GM12878 (cell line): ENCODE measurements around the gene COL9A3. TPM values are rescaled to one million over a fixed set of nuclear protein-coding genes. Genes with fewer than 3 reads are reported as not detected.

ENCODE experiments used
- ATAC-seq: fragments of 200-7000 bp; cut with Tn5 transposase; 3 replicates; pipeline ENCODE4 v1.9.1; 2020; ENCODE audit warnings: mild to moderate bottlenecking, moderate library complexity
- BruUV-seq: library from RNA; stranded (reverse); fragments of 400-500 nt; replicated peaks from 2 replicates; lab custom pipeline; 2021; lab: Mats Ljungman, UMichigan
- CTCF ChIA-PET: fragments of 300-600 bp; sonication (Branson Sonifier 250); formaldehyde crosslinking; extraction: SDS; loops from one replicate; lab custom pipeline; 2021; ENCODE audit warnings: inconsistent platforms; lab: Yijun Ruan, JAX
- POLR2A ChIA-PET: fragments of 350-600 bp; formaldehyde crosslinking; extraction: SDS; loops from one replicate; lab custom pipeline; 2021; ENCODE audit warnings: inconsistent platforms; lab: Charles Lee
- RAD21 ChIA-PET: fragments of 300-600 bp; sonication (Branson Sonifier 250); formaldehyde crosslinking; loops from one replicate; lab custom pipeline; 2023; ENCODE audit warnings: antibody characterized with exemption; ENCODE audit not compliant: unreplicated experiment; lab: Charles Lee
- SMC1A ChIA-PET: fragments of 300-600 bp; sonication (Branson Sonifier 250); formaldehyde crosslinking; loops from one replicate; lab custom pipeline; 2023; ENCODE audit not compliant: unreplicated experiment, uncharacterized antibody; lab: Charles Lee
- DNase-seq: peaks from one replicate; pipeline ENCODE4 v3.0.0-alpha.2; 2011; ENCODE audit warnings: low read depth, low spot score
- FAIRE-seq: peaks from 3 replicates; lab custom pipeline; 2011; peaks lifted over from hg19 to GRCh38; lab: Jason Lieb, UNC
- H2AFZ ChIP-seq: 2 replicates; pipeline ENCODE4 v1.6.0; 2011; ENCODE audit warnings: low read depth, low read length, control low read depth; ENCODE audit not compliant: control insufficient read depth
- H3K27ac ChIP-seq: 2 replicates; pipeline ENCODE4 v1.5.1; 2011; ENCODE audit warnings: control low read depth; ENCODE audit not compliant: control insufficient read depth, insufficient read depth
- H3K27me3 ChIP-seq, 2 experiments: replicated peaks in 1 of 2; 2 replicates each; pipeline versions ENCODE4 v1.6.0 to v1.6.1; 2011; ENCODE audit warnings: low read length in 1 of 2; ENCODE audit not compliant: control insufficient read depth in 2 of 2, insufficient read depth in 2 of 2
- H3K36me3 ChIP-seq, 2 experiments: 2 replicates each; pipeline ENCODE4 v1.5.1; 2011; ENCODE audit warnings: low read length in 1 of 2; ENCODE audit not compliant: control insufficient read depth in 2 of 2, insufficient read depth in 2 of 2
- H3K4me1 ChIP-seq: 2 replicates; pipeline ENCODE4 v1.6.1; 2011; ENCODE audit warnings: mild to moderate bottlenecking, low read length, moderate library complexity, mixed read lengths; ENCODE audit not compliant: control insufficient read depth, insufficient read depth
- H3K4me2 ChIP-seq: 2 replicates; pipeline ENCODE4 v1.6.0; 2011; ENCODE audit warnings: control low read depth; ENCODE audit not compliant: control insufficient read depth, insufficient read depth
- H3K4me3 ChIP-seq: fragments of 200-600 bp; sonication (generic); 2 replicates; pipeline ENCODE4 v1.5.1; 2016
- H3K79me2 ChIP-seq: 2 replicates; pipeline ENCODE4 v1.6.0; 2011; ENCODE audit warnings: low read length; ENCODE audit not compliant: control insufficient read depth, insufficient read depth
- H3K9ac ChIP-seq: 2 replicates; pipeline ENCODE4 v1.8.0; 2011; ENCODE audit warnings: low read length, control low read depth, mixed read lengths; ENCODE audit not compliant: control insufficient read depth, insufficient read depth
- H3K9me3 ChIP-seq: replicated peaks from 3 replicates; pipeline ENCODE4 v1.5.1; 2011; ENCODE audit warnings: mild to moderate bottlenecking, low read length; ENCODE audit not compliant: control insufficient read depth, insufficient read depth
- H4K20me1 ChIP-seq: 2 replicates; pipeline ENCODE4 v1.6.0; 2011; ENCODE audit not compliant: control insufficient read depth, insufficient read depth
- BCL3 ChIP-seq: IDR thresholded peaks from 2 replicates; pipeline ENCODE4 v1.6.1; 2011; ENCODE audit warnings: borderline replicate concordance, low read depth, mild to moderate bottlenecking, moderate library complexity, low read length; ENCODE audit not compliant: insufficient read depth, poor library complexity, severe bottlenecking
- USF2 ChIP-seq: IDR thresholded peaks from 2 replicates; pipeline ENCODE4 v1.6.1; 2011; ENCODE audit warnings: low read depth, low read length, improper control_type of control experiment, borderline replicate concordance
- WGBS: methylation state at CpG from one replicate; pipeline ENCODE4 v1.1.6; 2016; ENCODE audit warnings: low lambda C conversion rate; ENCODE audit not compliant: insufficient replicate concordance, insufficient coverage; ENCODE audit errors: missing lambda C conversion rate; 5-methylcytosine and 5-hydroxymethylcytosine counted together
- in situ Hi-C: fragments of 300-500 bp; cut with MboI; formaldehyde crosslinking; loops from 9 replicates; pipeline ENCODE4 v1.14.3; 2018; ENCODE audit warnings: mixed read lengths
- intact Hi-C: fragments of 100-400 bp; cut with micrococcal nuclease; formaldehyde crosslinking; loops from one replicate; pipeline ENCODE4 v1.14.2; 2022; ENCODE audit not compliant: unreplicated experiment
- polyA plus RNA-seq, 11 experiments: library from polyadenylated mRNA; depleted of rRNA in 4 of 11; unstranded in 6 of 11; stranded (reverse) in 5 of 11; fragments of >200 nt; fragmentation: Nextera tagmentation in 4 of 11; fragmentation: Illumina TruSeq in 1 of 11; extraction: Ambion mirVana in 4 of 11; extraction: Trizol in 1 of 11; gene quantifications; 1 replicate in 1 of 11; 2 replicates in 10 of 11; pipeline versions ENCODE4 v1.2.1 to v1.2.3, GENCODE V29; 2011 to 2016; ENCODE audit warnings: inconsistent platforms in 2 of 11, missing spikeins in 2 of 11, low read depth in 1 of 11
- total RNA-seq, 4 experiments: library from RNA; depleted of rRNA in 3 of 4; stranded (reverse); fragments of >200 nt in 3 of 4; fragmentation: Illumina TruSeq in 1 of 4; extraction: Trizol in 1 of 4; gene quantifications; 2 replicates each; pipeline versions ENCODE4 v1.2.1 to v1.2.3, GENCODE V29; 2013 to 2021

Gene COL9A3
- total and polyA plus RNA-seq, 10 of the 15 experiments (the other 5 are each of a cell fraction or from before 2014, with no cell fraction given) = 0.09 to 1.7 (median 0.63) TPM; not detected in 1

GRCh38 chr20:62817975-62818591 is 1.2 kb downstream of the COL9A3 start:
- POLR2A ChIA-PET = no interaction called here
- Histone ChIP-seq H3K27me3 (peaks cover 6 to 8% of the 10 kb centered on the region in 2 experiments; a peak in 3 of 4 replicates), H3K4me2 (no peak overlapping the region), H3K27ac (no peak overlapping the region), H3K79me2 (no peaks in the 10 kb centered on the region), H3K36me3 (no peaks in the 10 kb centered on the region; a peak in 1 of 4 replicates), H3K9ac (no peak overlapping the region), H4K20me1 (no peaks in the 10 kb centered on the region), H3K4me3 (no peak overlapping the region), H3K9me3 (no peaks in the 10 kb centered on the region), H2AFZ (no peak overlapping the region), H3K4me1 (no peaks in the 10 kb centered on the region)
- no TSS peak for BruUV-seq
- FAIRE-seq = no peak
- WGBS = 42% methylated on average over 10 of the region's 12 CpGs
- no peak for ATAC-seq
- intact Hi-C loops (no loop called here), in situ Hi-C loops (no loop called here)
- CTCF ChIA-PET = no interaction called here
- SMC1A ChIA-PET = no interaction called here
- no peak for DNase-seq
- RAD21 ChIA-PET = no interaction called here
- TF ChIP-seq USF2 (no peak), BCL3 (no peak)
